HFFc6 (cell line): ENCODE measurements around the gene SMYD3. TPM values are rescaled to one million over a fixed set of nuclear protein-coding genes. Genes with fewer than 3 reads are reported as not detected.

Source experiments
- DNase-seq: peaks from one replicate; pipeline ENCODE4 v3.0.0-alpha.2; 2018
- H3K27ac Mint-ChIP-seq: 2 replicates; pipeline ENCODE4 v1.8.0; 2020; ENCODE audit warnings: mild to moderate bottlenecking, mixed read lengths
- H3K27me3 Mint-ChIP-seq: 2 replicates; pipeline ENCODE4 v1.8.0; 2021; ENCODE audit warnings: mild to moderate bottlenecking, moderate library complexity, mixed read lengths; ENCODE audit not compliant: insufficient read depth
- H3K36me3 Mint-ChIP-seq: 2 replicates; pipeline ENCODE4 v1.8.0; 2021; ENCODE audit warnings: low read depth, mixed read lengths
- H3K4me1 Mint-ChIP-seq: 2 replicates; pipeline ENCODE4 v1.8.0; 2020; ENCODE audit warnings: low read depth, mixed read lengths
- H3K4me3 Mint-ChIP-seq: 2 replicates; pipeline ENCODE4 v1.8.0; 2020; ENCODE audit warnings: mild to moderate bottlenecking, moderate library complexity, mixed read lengths
- H3K9me3 Mint-ChIP-seq: 2 replicates; pipeline ENCODE4 v1.8.0; 2020; ENCODE audit warnings: mild to moderate bottlenecking, mixed read lengths
- CTCF ChIP-seq: fragments of 200-600 bp; sonication (generic); IDR thresholded peaks from 2 replicates; pipeline ENCODE4 v1.5.0; 2021; ENCODE audit warnings: antibody characterized with exemption, mild to moderate bottlenecking
- total RNA-seq, 6 experiments: library from RNA; stranded (reverse); fragmentation: NEBNext Ultra II Directional; extraction: Animal tissue kit (Norgen Biotek cat#: 25700); gene quantifications; 2 replicates in 1 of 6; 3 replicates in 5 of 6; pipeline ENCODE4 v1.2.3, GENCODE V29; 2021

SMYD3 gene
- total RNA-seq, 6 experiments from 2014 or later: 28.4 to 37.9 (median 31.2) TPM

GRCh38 chr1:245804696-245805095 is 702.4 kb downstream of the SMYD3 start:
- no peak overlapping the region for H3K4me3 Mint-ChIP-seq
- no peaks in the 10 kb centered on the region for H3K9me3 Mint-ChIP-seq
- no peak for TF ChIP-seq CTCF
- H3K27ac Mint-ChIP-seq: no peak overlapping the region
- peaks cover 10% of the 10 kb centered on the region; the same call in 1 of the 2 replicates for H3K36me3 Mint-ChIP-seq
- H3K4me1 Mint-ChIP-seq: peaks cover 46% of the 10 kb centered on the region
- DNase-seq: no peak
- H3K27me3 Mint-ChIP-seq: peaks cover 2% of the 10 kb centered on the region; the same call in 1 of the 2 replicates

GRCh38 chr1:245803666-245804037 is 703.4 kb downstream of the SMYD3 start:
- peaks cover 46% of the 10 kb centered on the region for H3K4me1 Mint-ChIP-seq
- H3K4me3 Mint-ChIP-seq: no peak overlapping the region
- DNase-seq: no peak
- no peak overlapping the region for H3K27ac Mint-ChIP-seq
- no peaks in the 10 kb centered on the region for H3K9me3 Mint-ChIP-seq
- TF ChIP-seq CTCF: no peak
- peaks cover 10% of the 10 kb centered on the region; the same call in 1 of the 2 replicates for H3K36me3 Mint-ChIP-seq
- peaks cover 5% of the 10 kb centered on the region for H3K27me3 Mint-ChIP-seq

- Mint-ChIP-seq H3K4me1 (peaks cover 46% of the 10 kb centered on the region), H3K27me3 (peaks cover 6% of the 10 kb centered on the region), H3K36me3 (peaks cover 10% of the 10 kb centered on the region; the same call in 1 of the 2 replicates), H3K27ac (no peak overlapping the region), H3K4me3 (no peak overlapping the region), H3K9me3 (no peaks in the 10 kb centered on the region)
- TF ChIP-seq CTCF: no peak
- DNase-seq: no peak
Observed at GRCh38 chr1:245802941-245803665, 704.0 kb downstream of the SMYD3 start.

GRCh38 chr1:245800901-245801605 is 706.0 kb downstream of the SMYD3 start:
- TF ChIP-seq CTCF: no peak
- peak overlapping the region; percentile 44 for H3K27ac Mint-ChIP-seq
- DNase-seq: peak; percentile 83
- peaks cover 6% of the 10 kb centered on the region for H3K27me3 Mint-ChIP-seq
- H3K9me3 Mint-ChIP-seq: no peaks in the 10 kb centered on the region
- H3K4me3 Mint-ChIP-seq: peak overlapping the region; percentile 30
- H3K36me3 Mint-ChIP-seq: peaks cover 16% of the 10 kb centered on the region; the same call in 1 of the 2 replicates
- H3K4me1 Mint-ChIP-seq: peaks cover 38% of the 10 kb centered on the region

- DNase-seq: no peak
- Mint-ChIP-seq H3K4me3 (no peak overlapping the region), H3K4me1 (peaks cover 35% of the 10 kb centered on the region), H3K27me3 (peaks cover 6% of the 10 kb centered on the region), H3K36me3 (peaks cover 16% of the 10 kb centered on the region; the same call in 1 of the 2 replicates), H3K27ac (no peak overlapping the region), H3K9me3 (no peaks in the 10 kb centered on the region)
- no peak for TF ChIP-seq CTCF
Observed at GRCh38 chr1:245798349-245798711, 708.7 kb downstream of the SMYD3 start.
